NCI-H1694 (cell line): Measurements from ENCODE around the gene SEC23IP.

Experiments used
- DNase-seq: peaks from one replicate; lab custom pipeline; 2025; lab: John Stamatoyannopoulos, UW

Gene SEC23IP

GRCh38 chr10:119940487-119940886 is 48.0 kb downstream of the SEC23IP start:
- DNase-seq = no peak

GRCh38 chr10:119942973-119943372 is 50.4 kb downstream of the SEC23IP start:
- DNase-seq = no peak

GRCh38 chr10:119945805-119946204 is 53.3 kb downstream of the SEC23IP start:
- no peak for DNase-seq

- no peak for DNase-seq
Measured at GRCh38 chr10:119947300-119947699, 54.8 kb downstream of the SEC23IP start.

GRCh38 chr10:119957451-119957850 is 64.9 kb downstream of the SEC23IP start:
- DNase-seq = no peak

GRCh38 chr10:119962837-119963236 is 70.3 kb downstream of the SEC23IP start:
- DNase-seq = no peak

GRCh38 chr10:119967066-119967465 is 74.5 kb downstream of the SEC23IP start:
- no peak for DNase-seq

GRCh38 chr10:119969609-119970008 is 77.1 kb downstream of the SEC23IP start:
- DNase-seq = no peak

- DNase-seq = no peak
Measured at GRCh38 chr10:119970107-119970506, 77.6 kb downstream of the SEC23IP start.

- no peak for DNase-seq
Measured at GRCh38 chr10:119970963-119971362, 78.4 kb downstream of the SEC23IP start.

- no peak for DNase-seq
Measured at GRCh38 chr10:119973281-119973680, 80.8 kb downstream of the SEC23IP start.

- no peak for DNase-seq
Measured at GRCh38 chr10:119976421-119976820, 83.9 kb downstream of the SEC23IP start.

- no peak for DNase-seq
Measured at GRCh38 chr10:119980956-119981750, 88.6 kb downstream of the SEC23IP start.

GRCh38 chr10:119981826-119982225 is 89.3 kb downstream of the SEC23IP start:
- no peak for DNase-seq

GRCh38 chr10:119988333-119988732 is 95.8 kb downstream of the SEC23IP start:
- no peak for DNase-seq

GRCh38 chr10:119989966-119990365 is 97.4 kb downstream of the SEC23IP start:
- no peak for DNase-seq

- DNase-seq = no peak
Measured at GRCh38 chr10:119991066-119991465, 98.5 kb downstream of the SEC23IP start.

- DNase-seq = no peak
Measured at GRCh38 chr10:119991816-119992215, 99.3 kb downstream of the SEC23IP start.
